Measurements from ENCODE around the gene SLC25A21.

DNA sequence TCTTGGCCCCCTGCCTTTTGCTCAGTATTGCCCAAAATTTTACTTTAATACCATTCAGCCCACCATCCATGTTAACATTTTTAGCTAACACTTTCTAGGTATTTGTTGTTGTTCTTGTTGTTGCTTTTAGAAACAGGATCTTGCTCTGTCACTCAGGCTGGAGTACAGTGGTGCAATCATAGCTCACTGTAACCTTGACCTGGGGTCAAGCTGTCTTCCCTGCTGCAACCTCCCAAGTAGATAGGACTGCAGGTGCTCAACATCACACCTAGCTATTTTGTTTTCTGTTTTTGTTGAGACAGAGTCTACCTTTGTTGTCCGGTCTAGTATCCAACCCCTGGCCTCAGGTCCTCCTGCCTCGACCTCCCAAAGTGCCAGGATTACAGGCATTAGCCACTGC, 29.3 kb upstream of the SLC25A21 start:
- TF ChIP-seq, protein P1, sequence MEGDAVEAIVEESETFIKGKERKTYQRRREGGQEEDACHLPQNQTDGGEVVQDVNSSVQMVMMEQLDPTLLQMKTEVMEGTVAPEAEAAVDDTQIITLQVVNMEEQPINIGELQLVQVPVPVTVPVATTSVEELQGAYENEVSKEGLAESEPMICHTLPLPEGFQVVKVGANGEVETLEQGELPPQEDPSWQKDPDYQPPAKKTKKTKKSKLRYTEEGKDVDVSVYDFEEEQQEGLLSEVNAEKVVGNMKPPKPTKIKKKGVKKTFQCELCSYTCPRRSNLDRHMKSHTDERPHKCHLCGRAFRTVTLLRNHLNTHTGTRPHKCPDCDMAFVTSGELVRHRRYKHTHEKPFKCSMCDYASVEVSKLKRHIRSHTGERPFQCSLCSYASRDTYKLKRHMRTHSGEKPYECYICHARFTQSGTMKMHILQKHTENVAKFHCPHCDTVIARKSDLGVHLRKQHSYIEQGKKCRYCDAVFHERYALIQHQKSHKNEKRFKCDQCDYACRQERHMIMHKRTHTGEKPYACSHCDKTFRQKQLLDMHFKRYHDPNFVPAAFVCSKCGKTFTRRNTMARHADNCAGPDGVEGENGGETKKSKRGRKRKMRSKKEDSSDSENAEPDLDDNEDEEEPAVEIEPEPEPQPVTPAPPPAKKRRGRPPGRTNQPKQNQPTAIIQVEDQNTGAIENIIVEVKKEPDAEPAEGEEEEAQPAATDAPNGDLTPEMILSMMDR (IDR thresholded peaks at IDR 0.05) = no peak
- TF ChIP-seq EZH2 (IDR thresholded peaks at IDR 0.05) (no peak), EZH2phosphoT487 (IDR thresholded peaks at IDR 0.05) (no peak)
